Measurements from ENCODE around the gene HRH2. TPM values are rescaled to one million over a fixed set of nuclear protein-coding genes. Genes with fewer than 3 reads are reported as not detected.

HRH2 gene, protein sequence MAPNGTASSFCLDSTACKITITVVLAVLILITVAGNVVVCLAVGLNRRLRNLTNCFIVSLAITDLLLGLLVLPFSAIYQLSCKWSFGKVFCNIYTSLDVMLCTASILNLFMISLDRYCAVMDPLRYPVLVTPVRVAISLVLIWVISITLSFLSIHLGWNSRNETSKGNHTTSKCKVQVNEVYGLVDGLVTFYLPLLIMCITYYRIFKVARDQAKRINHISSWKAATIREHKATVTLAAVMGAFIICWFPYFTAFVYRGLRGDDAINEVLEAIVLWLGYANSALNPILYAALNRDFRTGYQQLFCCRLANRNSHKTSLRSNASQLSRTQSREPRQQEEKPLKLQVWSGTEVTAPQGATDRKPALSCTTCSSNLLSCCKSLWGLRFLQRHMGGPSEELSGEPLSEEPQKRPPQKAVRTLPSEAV
- not detected for polyA plus RNA-seq (2012; ENCODE audit: insufficient read length, low read depth)

DNA sequence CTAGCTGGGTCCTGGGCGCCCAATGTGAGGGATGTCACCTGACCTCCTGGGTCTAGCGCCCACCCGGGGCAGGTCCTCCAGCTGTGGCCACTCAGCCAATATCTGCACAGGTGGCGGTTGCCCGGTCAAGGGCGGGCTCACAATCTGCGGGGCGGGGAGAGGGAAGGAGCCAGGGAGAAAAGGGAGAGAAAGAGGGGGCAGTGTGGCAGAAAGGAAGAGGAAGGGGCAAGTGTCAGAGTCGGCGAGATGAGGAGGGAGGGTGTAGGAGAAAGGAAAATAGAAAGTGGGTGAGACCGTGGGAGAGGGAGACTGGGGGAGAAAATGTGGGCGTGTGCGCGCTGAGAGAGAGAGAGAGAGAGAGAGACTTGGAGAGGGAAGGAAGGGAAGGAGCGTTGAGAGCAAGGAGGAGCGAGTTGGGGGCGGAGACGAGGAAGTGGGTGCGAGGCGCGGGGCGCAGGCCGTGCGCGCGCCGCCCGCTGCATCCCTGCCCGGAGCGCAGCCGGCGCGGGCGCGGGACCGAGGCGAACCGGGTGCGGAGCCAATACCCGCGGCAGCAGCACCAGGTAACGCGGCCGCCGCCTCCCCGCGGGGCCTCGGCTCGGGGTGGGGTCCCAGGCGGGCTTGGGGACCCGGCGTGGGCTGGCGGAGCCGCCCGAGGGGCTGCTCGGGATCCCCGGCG, at the start of gene HRH2:
HRH2 (plus strand) TSS at position 479 of the 679 bp plus-strand sequence. CDS start 25,163 bp downstream, outside the sequence.
- TF ChIP-seq SIN3A (IDR thresholded peaks at IDR 0.05; ENCODE audit: borderline replicate concordance, insufficient read depth, low read length): no peak
- TF ChIP-seq FOXP2 (optimal IDR thresholded peaks at IDR 0.05; ENCODE audit: borderline replicate concordance, extremely low read depth, extremely low read length, insufficient read depth): no peak

DNA sequence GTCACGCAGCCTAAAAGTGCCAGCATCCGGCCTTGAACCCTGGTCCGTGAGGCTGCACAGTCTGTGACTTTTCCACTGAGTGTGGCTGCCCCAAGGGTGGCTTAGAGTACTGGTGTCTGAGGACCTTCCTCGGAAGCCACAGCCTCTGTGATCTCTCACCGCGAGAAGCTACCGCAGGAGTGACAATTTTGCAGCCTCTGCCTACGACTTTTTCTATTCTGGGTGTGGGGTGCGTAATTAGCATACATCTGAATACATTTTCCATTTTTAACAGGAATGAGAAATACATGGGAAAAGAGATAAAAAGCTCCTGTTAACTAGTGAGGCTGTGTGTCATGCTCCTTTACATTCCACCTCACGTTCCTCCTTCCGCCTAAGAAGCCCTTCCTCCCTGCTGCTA, 48.3 kb upstream of the HRH2 start:
- TF ChIP-seq POLR2AphosphoS5 (IDR thresholded peaks at IDR 0.05; ENCODE audit: low read depth, low read length) (no peak), TAF1 (IDR thresholded peaks at IDR 0.05; ENCODE audit: borderline replicate concordance, insufficient read depth, low read length) (no peak), SIN3A (IDR thresholded peaks at IDR 0.05; ENCODE audit: borderline replicate concordance, insufficient read depth, low read length) (no peak), FOXP2 (optimal IDR thresholded peaks at IDR 0.05; ENCODE audit: borderline replicate concordance, extremely low read depth, extremely low read length, insufficient read depth) (no peak)
- TF ChIP-seq, protein P1, sequence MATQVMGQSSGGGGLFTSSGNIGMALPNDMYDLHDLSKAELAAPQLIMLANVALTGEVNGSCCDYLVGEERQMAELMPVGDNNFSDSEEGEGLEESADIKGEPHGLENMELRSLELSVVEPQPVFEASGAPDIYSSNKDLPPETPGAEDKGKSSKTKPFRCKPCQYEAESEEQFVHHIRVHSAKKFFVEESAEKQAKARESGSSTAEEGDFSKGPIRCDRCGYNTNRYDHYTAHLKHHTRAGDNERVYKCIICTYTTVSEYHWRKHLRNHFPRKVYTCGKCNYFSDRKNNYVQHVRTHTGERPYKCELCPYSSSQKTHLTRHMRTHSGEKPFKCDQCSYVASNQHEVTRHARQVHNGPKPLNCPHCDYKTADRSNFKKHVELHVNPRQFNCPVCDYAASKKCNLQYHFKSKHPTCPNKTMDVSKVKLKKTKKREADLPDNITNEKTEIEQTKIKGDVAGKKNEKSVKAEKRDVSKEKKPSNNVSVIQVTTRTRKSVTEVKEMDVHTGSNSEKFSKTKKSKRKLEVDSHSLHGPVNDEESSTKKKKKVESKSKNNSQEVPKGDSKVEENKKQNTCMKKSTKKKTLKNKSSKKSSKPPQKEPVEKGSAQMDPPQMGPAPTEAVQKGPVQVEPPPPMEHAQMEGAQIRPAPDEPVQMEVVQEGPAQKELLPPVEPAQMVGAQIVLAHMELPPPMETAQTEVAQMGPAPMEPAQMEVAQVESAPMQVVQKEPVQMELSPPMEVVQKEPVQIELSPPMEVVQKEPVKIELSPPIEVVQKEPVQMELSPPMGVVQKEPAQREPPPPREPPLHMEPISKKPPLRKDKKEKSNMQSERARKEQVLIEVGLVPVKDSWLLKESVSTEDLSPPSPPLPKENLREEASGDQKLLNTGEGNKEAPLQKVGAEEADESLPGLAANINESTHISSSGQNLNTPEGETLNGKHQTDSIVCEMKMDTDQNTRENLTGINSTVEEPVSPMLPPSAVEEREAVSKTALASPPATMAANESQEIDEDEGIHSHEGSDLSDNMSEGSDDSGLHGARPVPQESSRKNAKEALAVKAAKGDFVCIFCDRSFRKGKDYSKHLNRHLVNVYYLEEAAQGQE (IDR thresholded peaks at IDR 0.05; ENCODE audit: insufficient read depth in 1 of 2, low read depth in 2 of 2, low read length in 2 of 2): no peak

DNA sequence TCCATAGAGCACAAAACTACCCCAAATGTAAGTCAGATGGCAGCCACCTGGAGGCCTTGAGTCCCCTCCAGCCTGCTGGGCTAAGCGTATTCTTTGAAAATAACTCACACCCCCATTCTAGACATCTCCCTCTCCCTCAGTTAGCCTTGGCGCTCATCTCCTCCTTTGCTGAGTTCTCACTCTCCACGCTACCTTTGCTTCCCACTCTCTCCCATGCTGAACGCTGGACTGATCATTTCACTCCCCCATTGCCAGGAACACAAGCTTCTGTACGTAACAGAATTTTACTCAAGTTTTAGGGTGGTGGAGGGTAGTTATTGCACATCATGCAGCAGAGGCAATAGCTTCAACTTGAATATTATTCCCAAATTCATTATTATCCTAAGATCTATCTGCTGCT, 47.5 kb upstream of the HRH2 start:
- TF ChIP-seq FOXP2 (optimal IDR thresholded peaks at IDR 0.05; ENCODE audit: borderline replicate concordance, extremely low read depth, extremely low read length, insufficient read depth): no peak

DNA sequence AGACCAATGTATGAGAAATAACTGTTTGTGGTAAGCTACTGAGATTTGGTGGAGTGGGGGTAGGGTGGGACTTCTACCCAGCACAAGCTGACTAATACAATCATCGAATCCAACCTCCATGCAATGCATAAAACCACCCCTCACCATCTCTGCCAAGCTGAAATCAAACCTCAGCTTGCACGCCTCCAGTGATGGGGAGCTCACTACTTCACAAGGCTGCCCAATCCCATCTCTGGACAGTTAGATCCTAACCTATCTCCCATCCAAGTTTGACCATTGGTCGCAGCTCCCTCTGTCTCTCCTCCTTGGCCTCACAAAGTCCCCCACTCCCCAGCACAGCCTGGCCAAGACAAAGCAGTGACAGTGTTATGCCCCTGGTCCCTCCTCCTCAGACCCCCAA, 47.0 kb upstream of the HRH2 start:
- TF ChIP-seq FOXP2 (optimal IDR thresholded peaks at IDR 0.05; ENCODE audit: borderline replicate concordance, extremely low read depth, extremely low read length, insufficient read depth): no peak
- TF ChIP-seq, protein P1 (IDR thresholded peaks at IDR 0.05; ENCODE audit: insufficient read depth in 1 of 2, low read depth in 2 of 2, low read length in 2 of 2): no peak
- TF ChIP-seq SIN3A (IDR thresholded peaks at IDR 0.05; ENCODE audit: borderline replicate concordance, insufficient read depth, low read length): no peak
- TF ChIP-seq TAF1 (IDR thresholded peaks at IDR 0.05; ENCODE audit: borderline replicate concordance, insufficient read depth, low read length): no peak
- no peak for TF ChIP-seq POLR2AphosphoS5 (IDR thresholded peaks at IDR 0.05; ENCODE audit: low read depth, low read length)

DNA sequence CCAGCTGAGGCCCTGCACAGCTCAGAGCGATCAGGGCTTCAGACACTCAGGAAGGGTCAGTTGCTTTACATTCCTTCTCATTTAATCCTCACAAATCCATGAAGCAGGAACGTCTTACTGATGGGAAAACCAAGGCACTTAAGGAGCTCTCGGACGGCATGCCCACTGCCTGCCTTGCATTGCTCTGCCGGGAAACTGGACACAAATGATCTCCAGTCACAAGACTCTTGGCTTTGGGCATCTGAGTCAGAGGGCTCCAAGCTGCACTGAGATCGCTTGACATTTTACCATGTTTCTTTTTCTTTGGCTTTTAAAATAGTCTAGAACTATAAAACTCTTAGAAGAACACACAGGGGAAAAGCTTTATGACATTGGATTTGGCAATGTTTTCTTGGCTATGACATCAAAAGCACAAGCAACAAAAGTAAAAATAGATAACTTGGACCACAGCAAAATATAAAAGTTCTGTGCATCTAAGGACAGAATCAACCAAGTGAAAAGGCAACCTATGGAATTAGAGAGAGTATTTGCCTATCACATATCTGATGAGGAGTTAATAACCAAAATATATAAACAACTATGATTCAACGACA, 43.6 kb upstream of the HRH2 start:
- TF ChIP-seq FOXP2 (optimal IDR thresholded peaks at IDR 0.05; ENCODE audit: borderline replicate concordance, extremely low read depth, extremely low read length, insufficient read depth) (no peak), POLR2AphosphoS5 (IDR thresholded peaks at IDR 0.05; ENCODE audit: low read depth, low read length) (no peak), TAF1 (IDR thresholded peaks at IDR 0.05; ENCODE audit: borderline replicate concordance, insufficient read depth, low read length) (no peak), SIN3A (IDR thresholded peaks at IDR 0.05; ENCODE audit: borderline replicate concordance, insufficient read depth, low read length) (no peak)
- TF ChIP-seq, protein P1 (IDR thresholded peaks at IDR 0.05; ENCODE audit: insufficient read depth in 1 of 2, low read depth in 2 of 2, low read length in 2 of 2): no peak
